Ishikawa (cell line): ENCODE measurements around the gene FBXW10.
"Not testable (repeated sequence)": the region's sequence is repeated elsewhere in the genome, so short reads cannot be mapped to it uniquely, and the experiment has no call there.

ENCODE experiments used
- CEBPB ChIP-seq: IDR thresholded peaks from 2 replicates; pipeline ENCODE4 v1.6.1; 2012
- CREB1 ChIP-seq: IDR thresholded peaks from 2 replicates; pipeline ENCODE4 v1.6.1; 2012; ENCODE audit warnings: low read depth
- EGR1 ChIP-seq: IDR thresholded peaks from 2 replicates; pipeline ENCODE4 v1.6.1; 2012
- EP300 ChIP-seq: IDR thresholded peaks from 2 replicates; pipeline ENCODE4 v1.6.1; 2012; ENCODE audit warnings: borderline replicate concordance
- FOXM1 ChIP-seq: IDR thresholded peaks from 2 replicates; pipeline ENCODE4 v1.6.1; 2012; ENCODE audit warnings: low read depth, borderline replicate concordance
- MAX ChIP-seq: IDR thresholded peaks from 2 replicates; pipeline ENCODE4 v1.6.1; 2012
- NFIC ChIP-seq: IDR thresholded peaks from 2 replicates; pipeline ENCODE4 v1.6.1; 2012
- RAD21 ChIP-seq: IDR thresholded peaks from 2 replicates; pipeline ENCODE4 v1.6.1; 2012; ENCODE audit warnings: low read depth
- REST ChIP-seq: IDR thresholded peaks from 2 replicates; pipeline ENCODE4 v1.6.1; 2012; ENCODE audit warnings: low read depth, mild to moderate bottlenecking
- TAF1 ChIP-seq: IDR thresholded peaks from 2 replicates; pipeline ENCODE4 v1.6.1; 2012; ENCODE audit warnings: low read depth, mild to moderate bottlenecking
- TCF12 ChIP-seq: IDR thresholded peaks from 2 replicates; pipeline ENCODE4 v1.6.1; 2012; ENCODE audit warnings: low read depth
- TEAD4 ChIP-seq: IDR thresholded peaks from 2 replicates; pipeline ENCODE4 v1.6.1; 2012
- USF1 ChIP-seq: IDR thresholded peaks from 2 replicates; pipeline ENCODE4 v1.6.1; 2012
- YY1 ChIP-seq: IDR thresholded peaks from 2 replicates; pipeline ENCODE4 v1.6.1; 2012; ENCODE audit warnings: low read depth
- ZBTB7A ChIP-seq: IDR thresholded peaks from 2 replicates; pipeline ENCODE4 v1.6.1; 2012; ENCODE audit warnings: low read depth

Gene FBXW10

GRCh38 chr17:18743699-18744421, at the start of gene FBXW10:
Gene FBXW10, plus strand, starts transcription at chr17:18744054. Its CDS starts 191 bp downstream, at chr17:18744245.
- not testable (repeated sequence) for TF ChIP-seq USF1, FOXM1, RAD21

- TF ChIP-seq RAD21 = peak; percentile 65
These were observed 31.4 kb upstream of the FBXW10 start for GRCh38 chr17:18712354-18712999.

- 0 out of 2 replicates have a peak, but pooled peaks have one; percentile 40 for TF ChIP-seq ZBTB7A
- TF ChIP-seq TEAD4 = 0 out of 2 replicates have a peak, but pooled peaks have one; percentile 45
These were observed 25.0 kb upstream of the FBXW10 start for GRCh38 chr17:18718643-18719427.

- no peak for TF ChIP-seq TCF12
- TF ChIP-seq USF1 = no peak
- no peak for TF ChIP-seq RAD21
- TF ChIP-seq YY1 = no peak
- TF ChIP-seq CEBPB = no peak
- TF ChIP-seq MAX = no peak
- TF ChIP-seq REST = no peak
- no peak for TF ChIP-seq EGR1
- no peak for TF ChIP-seq NFIC
- no peak for TF ChIP-seq TEAD4
- TF ChIP-seq CREB1 = no peak
- no peak for TF ChIP-seq EP300
These were observed 28.6 kb downstream of the FBXW10 start for GRCh38 chr17:18772471-18772870.

- peak; percentile 66 for TF ChIP-seq CREB1
- TF ChIP-seq TCF12 = peak; percentile 54; the same call in 1 of the 2 replicates
- peak; percentile 79 for TF ChIP-seq TAF1
- TF ChIP-seq YY1 = peak; percentile 94
- peak; percentile 76 for TF ChIP-seq MAX
- peak; percentile 58 for TF ChIP-seq USF1
These were observed 37.3 kb downstream of the FBXW10 start, which contains the start of gene TVP23B for GRCh38 chr17:18780991-18781718. Gene TVP23B, plus strand, starts transcription at chr17:18781183. Its CDS starts 111 bp downstream, at chr17:18781294.

GRCh38 chr17:18791402-18791801, 47.5 kb downstream of the FBXW10 start:
- peak; percentile 15; the same call in 1 of the 2 replicates for TF ChIP-seq RAD21

GRCh38 chr17:18816489-18817371, 72.9 kb downstream of the FBXW10 start:
- TF ChIP-seq RAD21 = peak; percentile 71
